Kidney (tissue), 14 donors: ENCODE data around the gene PATZ1. TPM values are rescaled to one million over a fixed set of nuclear protein-coding genes. Genes with fewer than 3 reads are reported as not detected.

Experiments used
- DNase-seq, 5 donors: peaks; one replicate each; pipeline ENCODE4 v3.0.0-alpha.2; 2013 to 2020
- FAIRE-seq: peaks from 2 replicates; lab custom pipeline; 2012; peaks lifted over from hg19 to GRCh38; lab: Jason Lieb, UNC
- H3K27ac ChIP-seq, 2 donors: one replicate each; pipeline ENCODE4 v1.7.0; 2013; ENCODE audit warnings: low read depth in 2 of 2, low read length in 2 of 2, inconsistent platforms in 1 of 2
- H3K27me3 ChIP-seq: one replicate; pipeline ENCODE4 v1.7.1; 2013; ENCODE audit warnings: low read length, inconsistent platforms; ENCODE audit not compliant: control insufficient read depth, insufficient read depth
- H3K36me3 ChIP-seq, 3 donors: one replicate each; pipeline versions ENCODE4 v1.7.0 to v1.7.1; 2013; ENCODE audit warnings: low read length in 3 of 3, control low read depth in 1 of 3, inconsistent platforms in 1 of 3; ENCODE audit not compliant: insufficient read depth in 3 of 3, control insufficient read depth in 2 of 3
- H3K4me1 ChIP-seq, 3 donors: one replicate each; pipeline versions ENCODE4 v1.7.0 to v1.7.1; 2013; ENCODE audit warnings: low read length in 3 of 3, inconsistent platforms in 1 of 3, low read depth in 1 of 3; ENCODE audit not compliant: control insufficient read depth in 2 of 3, insufficient read depth in 2 of 3
- H3K4me3 ChIP-seq, 3 donors: one replicate each; pipeline versions ENCODE4 v1.7.0 to v1.8.1; 2013; ENCODE audit warnings: low read length in 3 of 3, control low read depth in 1 of 3, inconsistent platforms in 1 of 3
- H3K9ac ChIP-seq, 3 donors: one replicate each; pipeline versions ENCODE4 v1.7.0 to v1.7.1; 2013; ENCODE audit warnings: low read length in 3 of 3, control low read depth in 1 of 3, inconsistent platforms in 1 of 3
- H3K9me3 ChIP-seq, 3 donors: one replicate each; pipeline versions ENCODE4 v1.7.0 to v1.7.1; 2013; ENCODE audit warnings: low read length in 3 of 3, control low read depth in 1 of 3, inconsistent platforms in 1 of 3; ENCODE audit not compliant: control insufficient read depth in 2 of 3, insufficient read depth in 1 of 3
- CTCF ChIP-seq: IDR thresholded peaks from 3 replicates; pipeline ENCODE4 v1.5.1; 2012; ENCODE audit warnings: mild to moderate bottlenecking, moderate library complexity, borderline replicate concordance; ENCODE audit not compliant: insufficient read depth; ENCODE audit errors: extremely low read depth
- intact Hi-C: fragments of 100-400 bp; cut with DNase I; formaldehyde crosslinking; loops from one replicate; pipeline ENCODE4 v1.11.1; 2022
- polyA plus RNA-seq: library from polyadenylated mRNA; stranded (reverse); fragments of 350-450 nt; fragmentation: Illumina TruSeq; extraction: RNeasy Lipid Tissue Mini Kit (QIAGEN cat#74804); gene quantifications from one replicate; pipeline ENCODE4 v1.2.3, GENCODE V29; 2014; ENCODE audit warnings: low read depth, low replicate concordance; ENCODE audit not compliant: insufficient read depth
- total RNA-seq: library from RNA; stranded (reverse); fragmentation: NEBNext Ultra II Directional; extraction: Animal tissue kit (Norgen Biotek cat#: 25700); gene quantifications from one replicate; pipeline ENCODE4 v1.2.1, GENCODE V29; 2021
- donor health status: control.
- donor health status: control.
- donor health status: control.
- donor health status: control.
- donor health status: control.
- donor health status: DM: yes; HTN: yes; CAD: no.
- donor health status: Normal renal cell carcinoma (clear cell type).

The PATZ1 gene
- total and polyA plus RNA-seq, 2 donors from 2014 or later = 33.3 to 40.9 TPM

GRCh38 chr22:31279821-31280505, 66.2 kb downstream of the PATZ1 start:
- H3K27ac ChIP-seq = no peak overlapping the region

DNA sequence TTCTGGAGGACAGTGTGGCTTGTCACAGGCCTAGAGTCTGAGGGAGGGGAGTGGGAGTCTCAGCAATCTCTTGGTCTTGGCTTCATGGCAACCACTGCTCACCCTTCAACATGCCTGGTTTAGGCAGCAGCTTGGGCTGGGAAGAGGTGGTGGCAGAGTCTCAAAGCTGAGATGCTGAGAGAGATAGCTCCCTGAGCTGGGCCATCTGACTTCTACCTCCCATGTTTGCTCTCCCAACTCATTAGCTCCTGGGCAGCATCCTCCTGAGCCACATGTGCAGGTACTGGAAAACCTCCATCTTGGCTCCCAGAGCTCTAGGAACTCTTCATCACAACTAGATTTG, 66.8 kb downstream of the PATZ1 start:
- no peak for FAIRE-seq
- H3K36me3 ChIP-seq = peaks cover 3 to 28% (median 28%) of the 10 kb centered on the region in 3 donors

More at GRCh38 chr22:31279821-31280505, 66.2 kb downstream of the PATZ1 start:
- FAIRE-seq (no peak), DNase-seq (no peak)
- no peaks in the 10 kb centered on the region for H3K27me3 ChIP-seq
- H3K36me3 ChIP-seq = peaks cover 3 to 28% (median 25%) of the 10 kb centered on the region in 3 donors
- no peaks in the 10 kb centered on the region for H3K9me3 ChIP-seq
- no peaks in the 10 kb centered on the region for H3K4me1 ChIP-seq
- intact Hi-C loops = no loop called here
- no peak overlapping the region for H3K4me3 ChIP-seq
- H3K9ac ChIP-seq = no peak overlapping the region
- TF ChIP-seq CTCF = no peak

DNA sequence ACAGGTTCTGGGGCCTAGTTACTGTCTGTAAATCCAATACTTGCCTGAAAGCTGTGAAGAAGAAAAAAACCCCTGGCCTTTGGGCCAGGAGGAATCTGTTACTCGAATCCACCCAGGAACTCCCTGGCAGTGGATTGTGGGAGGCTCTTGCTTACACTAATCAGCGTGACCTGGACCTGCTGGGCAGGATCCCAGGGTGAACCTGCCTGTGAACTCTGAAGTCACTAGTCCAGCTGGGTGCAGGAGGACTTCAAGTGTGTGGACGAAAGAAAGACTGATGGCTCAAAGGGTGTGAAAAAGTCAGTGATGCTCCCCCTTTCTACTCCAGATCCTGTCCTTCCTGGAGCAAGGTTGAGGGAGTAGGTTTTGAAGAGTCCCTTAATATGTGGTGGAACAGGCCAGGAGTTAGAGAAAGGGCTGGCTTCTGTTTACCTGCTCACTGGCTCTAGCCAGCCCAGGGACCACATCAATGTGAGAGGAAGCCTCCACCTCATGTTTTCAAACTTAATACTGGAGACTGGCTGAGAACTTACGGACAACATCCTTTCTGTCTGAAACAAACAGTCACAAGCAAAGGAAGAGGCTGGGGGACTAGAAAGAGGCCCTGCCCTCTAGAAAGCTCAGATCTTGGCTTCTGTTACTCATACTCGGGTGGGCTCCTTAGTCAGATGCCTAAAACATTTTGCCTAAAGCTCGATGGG, 67.4 kb downstream of the PATZ1 start:
- DNase-seq (no peak), FAIRE-seq (no peak)
- H3K4me1 ChIP-seq = peaks cover 0 to 3% (median 2%) of the 10 kb centered on the region in 3 donors
- H3K9me3 ChIP-seq = no peaks in the 10 kb centered on the region
- no peak for TF ChIP-seq CTCF
- no peaks in the 10 kb centered on the region for H3K27me3 ChIP-seq
- H3K36me3 ChIP-seq = peaks cover 5 to 28% (median 25%) of the 10 kb centered on the region in 3 donors
- H3K4me3 ChIP-seq = no peak overlapping the region
- no peak overlapping the region for H3K27ac ChIP-seq
- intact Hi-C loops = no loop called here
- H3K9ac ChIP-seq = no peak overlapping the region

More for the DNA sequence above, 66.8 kb downstream of the PATZ1 start:
- Histone ChIP-seq H3K9me3 (no peaks in the 10 kb centered on the region), H3K27ac (no peak overlapping the region), H3K4me3 (no peak overlapping the region), H3K4me1 (peaks cover 0 to 3% (median 0%) of the 10 kb centered on the region in 3 donors), H3K9ac (no peak overlapping the region), H3K27me3 (no peaks in the 10 kb centered on the region)
- no peak for DNase-seq
- TF ChIP-seq CTCF = no peak
- intact Hi-C loops = no loop called here
